Activated CD4-positive, alpha-beta memory T cell treated with anti-CD3 and anti-CD28 coated beads, Interleukin-2, amount 10 ng/mL, durations not matched to agents 7 days and 5 days (primary cell): ENCODE data around the gene WNT2. TPM values are rescaled to one million over a fixed set of nuclear protein-coding genes. Genes with fewer than 3 reads are reported as not detected.
"Not testable (repeated sequence)": the region's sequence is repeated elsewhere in the genome, so short reads cannot be mapped to it uniquely, and the experiment has no call there.

Source experiments
- CTCF ChIA-PET: fragments of 350-600 bp; sonication (Branson Sonifier 250); formaldehyde crosslinking; loops from one replicate; lab custom pipeline; 2021; ENCODE audit warnings: antibody characterized with exemption, inconsistent platforms; lab: Charles Lee
- POLR2A ChIA-PET: fragments of 350-600 bp; sonication (Branson Sonifier 250); formaldehyde crosslinking; loops from one replicate; lab custom pipeline; 2021; ENCODE audit warnings: antibody characterized with exemption; lab: Charles Lee
- DNase-seq: peaks from one replicate; pipeline ENCODE4 v3.0.0-alpha.2; 2020
- H3K27ac Mint-ChIP-seq: one replicate; pipeline ENCODE4 v1.8.0; 2021; ENCODE audit warnings: mild to moderate bottlenecking, mixed read lengths
- H3K27me3 Mint-ChIP-seq: one replicate; pipeline ENCODE4 v1.8.0; 2021; ENCODE audit warnings: mixed read lengths
- H3K36me3 Mint-ChIP-seq: one replicate; pipeline ENCODE4 v1.8.0; 2021; ENCODE audit warnings: low read depth, mixed read lengths
- H3K4me1 Mint-ChIP-seq: one replicate; pipeline ENCODE4 v1.8.0; 2021; ENCODE audit warnings: mixed read lengths
- H3K4me3 Mint-ChIP-seq: one replicate; pipeline ENCODE4 v1.8.0; 2021; ENCODE audit warnings: mild to moderate bottlenecking, mixed read lengths
- H3K9me3 Mint-ChIP-seq: one replicate; pipeline ENCODE4 v1.8.0; 2021; ENCODE audit warnings: mixed read lengths
- total RNA-seq, 2 experiments: library from RNA; stranded (reverse); gene quantifications; one replicate each; pipeline ENCODE4 v1.2.3, GENCODE V29; 2021

The WNT2 gene
- total RNA-seq, 2 experiments from 2014 or later, result not detected

- DNase-seq, result no peak
- Mint-ChIP-seq H3K36me3 (no peaks in the 10 kb centered on the region), H3K27me3 (peaks cover 53% of the 10 kb centered on the region), H3K4me3 (no peak overlapping the region), H3K9me3 (no peaks in the 10 kb centered on the region), H3K4me1 (no peaks in the 10 kb centered on the region), H3K27ac (no peak overlapping the region)
- ChIA-PET CTCF (no interaction called here), POLR2A (no interaction called here)
Observed at GRCh38 chr7:117324960-117325359, 2.1 kb upstream of the WNT2 start.

DNA sequence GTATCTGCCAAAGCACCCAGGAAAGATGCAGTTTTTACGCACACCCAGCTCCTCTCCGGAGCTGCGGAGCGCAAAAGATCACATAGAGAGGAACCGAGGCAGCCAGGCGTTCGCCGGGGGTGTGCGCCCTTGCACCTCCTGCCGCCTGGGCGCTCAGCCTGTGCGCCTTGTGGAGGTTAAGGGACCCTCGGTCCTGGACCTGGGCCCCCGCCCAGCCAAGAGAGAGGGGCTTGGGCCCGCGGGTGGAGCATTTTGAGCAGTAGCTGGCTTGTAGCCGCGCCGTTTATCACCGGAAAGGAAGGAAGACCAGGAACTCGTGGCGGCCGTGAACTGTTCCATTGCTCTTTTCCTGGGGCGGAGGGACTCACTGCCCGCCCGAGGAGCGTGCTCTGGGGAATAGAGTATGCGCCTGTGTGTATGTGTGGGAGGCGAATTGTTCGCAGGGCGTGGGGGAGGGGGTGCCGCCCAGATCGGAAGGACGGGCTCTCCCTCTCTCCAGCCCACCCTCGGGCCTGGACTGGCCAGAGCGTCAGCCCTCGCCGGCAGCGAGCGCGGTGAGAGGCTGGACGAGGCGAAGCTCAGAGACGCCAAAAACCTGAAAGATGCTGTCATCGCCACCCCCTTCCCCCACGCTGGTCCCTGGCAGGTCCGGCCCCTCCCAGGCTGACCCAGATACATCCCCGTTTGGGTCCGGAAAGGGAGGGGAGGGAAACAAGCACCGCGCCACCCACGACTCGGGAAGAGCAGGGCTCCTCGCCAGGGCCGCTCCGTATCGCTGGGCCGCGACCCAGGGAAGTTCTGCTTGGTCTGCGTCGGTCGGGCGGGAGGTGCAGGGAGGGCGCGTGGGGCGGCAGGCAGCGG is 1.2 kb upstream of the WNT2 start:
- no peak for DNase-seq
- H3K27ac Mint-ChIP-seq, result no peak overlapping the region
- peaks cover 56% of the 10 kb centered on the region for H3K27me3 Mint-ChIP-seq
- CTCF ChIA-PET, result no interaction called here
- no peak overlapping the region for H3K4me3 Mint-ChIP-seq
- POLR2A ChIA-PET, result no interaction called here
- H3K9me3 Mint-ChIP-seq, result no peaks in the 10 kb centered on the region
- no peaks in the 10 kb centered on the region for H3K4me1 Mint-ChIP-seq
- no peaks in the 10 kb centered on the region for H3K36me3 Mint-ChIP-seq

DNA sequence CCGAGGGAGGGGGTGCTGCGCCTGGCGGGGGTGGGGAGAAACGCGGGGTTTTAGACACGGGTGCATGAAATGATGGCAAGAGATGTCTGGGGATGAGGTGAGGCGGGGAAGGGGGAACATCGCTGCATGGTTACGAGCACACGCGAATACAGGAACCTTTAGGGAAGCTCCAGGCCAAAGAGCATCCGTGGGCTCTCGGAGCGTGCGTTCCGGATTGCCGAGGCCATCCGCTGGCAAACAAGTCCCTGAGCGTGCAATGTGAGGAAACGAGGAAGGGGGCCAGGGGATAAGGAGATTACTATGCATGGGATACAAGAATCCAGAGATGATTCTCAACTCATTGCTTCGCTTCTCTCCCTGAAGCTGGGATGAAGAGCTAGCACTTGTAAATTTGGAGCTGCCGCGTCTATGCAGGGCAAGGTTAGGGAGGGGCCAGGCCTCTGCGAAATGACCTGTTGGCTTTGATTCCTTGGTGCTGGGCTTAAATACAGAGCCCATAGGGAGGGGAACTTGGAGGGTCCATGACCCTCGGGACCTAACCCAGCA is 520 bp upstream of the WNT2 start:
- Mint-ChIP-seq H3K36me3 (no peaks in the 10 kb centered on the region), H3K4me1 (no peaks in the 10 kb centered on the region), H3K4me3 (no peak overlapping the region), H3K9me3 (no peaks in the 10 kb centered on the region), H3K27ac (no peak overlapping the region), H3K27me3 (peaks cover 56% of the 10 kb centered on the region)
- DNase-seq, result no peak
- ChIA-PET CTCF (no interaction called here), POLR2A (no interaction called here)

GRCh38 chr7:117320523-117320922 is 2.3 kb downstream of the WNT2 start:
- no peaks in the 10 kb centered on the region for H3K9me3 Mint-ChIP-seq
- ChIA-PET CTCF (interaction anchor here (0.7 kb wide), 1 partner anchor 101 kb away, joined by 3 read pairs; no protein-coding TSS in a partner anchor), POLR2A (no interaction called here)
- no peak for DNase-seq
- no peak overlapping the region for H3K27ac Mint-ChIP-seq
- H3K27me3 Mint-ChIP-seq, result peaks cover 54% of the 10 kb centered on the region
- H3K4me3 Mint-ChIP-seq, result no peak overlapping the region
- H3K36me3 Mint-ChIP-seq, result no peaks in the 10 kb centered on the region
- no peaks in the 10 kb centered on the region for H3K4me1 Mint-ChIP-seq

GRCh38 chr7:117319181-117319580 is 3.7 kb downstream of the WNT2 start:
- POLR2A ChIA-PET, result no interaction called here
- Mint-ChIP-seq H3K4me3 (no peak overlapping the region), H3K36me3 (no peaks in the 10 kb centered on the region), H3K9me3 (no peaks in the 10 kb centered on the region), H3K27me3 (peaks cover 42% of the 10 kb centered on the region), H3K4me1 (no peaks in the 10 kb centered on the region), H3K27ac (no peak overlapping the region)
- CTCF ChIA-PET, result interaction anchor here (0.6 kb wide), 1 partner anchor 528 kb away, joined by 3 read pairs; no protein-coding TSS in a partner anchor
- DNase-seq, result no peak

- ChIA-PET CTCF (no interaction called here), POLR2A (no interaction called here)
- Mint-ChIP-seq H3K36me3 (no peaks in the 10 kb centered on the region), H3K4me1 (no peaks in the 10 kb centered on the region), H3K4me3 (no peak overlapping the region), H3K9me3 (no peaks in the 10 kb centered on the region), H3K27me3 (peaks cover 8% of the 10 kb centered on the region), H3K27ac (no peak overlapping the region)
- no peak for DNase-seq
Observed at GRCh38 chr7:117313582-117313981, 9.3 kb downstream of the WNT2 start.

DNA sequence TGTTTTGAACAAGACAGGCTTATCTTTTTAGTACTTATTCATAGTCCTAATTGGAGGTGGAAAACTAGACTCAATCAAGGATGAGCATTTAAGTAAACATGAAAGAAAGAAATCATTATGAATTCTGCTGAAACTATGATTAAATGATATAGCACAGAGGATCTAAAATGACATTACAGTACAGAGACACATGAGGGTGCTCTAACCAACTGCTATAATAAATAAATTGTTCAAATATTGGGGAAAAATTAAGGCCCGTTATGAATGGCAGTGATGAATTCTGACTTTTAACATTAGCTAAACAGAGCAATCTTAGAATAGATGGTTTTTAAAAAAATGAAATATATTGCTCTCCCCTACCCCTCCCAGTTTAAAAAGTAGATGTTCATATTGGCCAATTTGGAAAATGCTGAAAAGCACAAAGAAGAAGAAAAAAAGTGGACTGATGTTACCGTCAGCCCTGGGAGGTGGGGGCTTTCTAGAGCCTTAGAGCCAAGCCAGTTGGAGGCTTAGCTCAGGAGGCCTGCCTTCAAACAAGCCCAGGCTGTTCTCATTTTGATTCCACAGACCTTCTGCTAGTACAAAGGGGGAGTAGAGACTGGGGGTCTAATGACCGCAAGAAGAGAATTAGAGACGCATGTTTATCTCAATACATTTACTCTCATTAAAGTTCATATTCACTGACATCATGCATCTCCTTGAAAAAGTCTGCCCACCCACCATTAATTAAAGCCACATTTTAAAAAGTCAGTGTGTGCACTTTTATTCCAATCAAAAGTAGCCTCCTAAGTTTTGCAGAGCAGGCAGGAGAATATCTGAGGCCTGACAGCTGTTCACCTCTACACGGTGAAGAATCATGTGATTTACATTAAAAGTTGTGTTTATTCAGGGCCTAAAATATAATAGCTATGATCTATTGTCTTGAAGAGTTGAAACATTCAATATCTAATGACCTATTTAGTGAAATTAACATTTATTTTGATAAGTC is 10.0 kb downstream of the WNT2 start:
- H3K9me3 Mint-ChIP-seq, result no peaks in the 10 kb centered on the region

GRCh38 chr7:117308891-117309290 is 14.0 kb downstream of the WNT2 start:
- Mint-ChIP-seq H3K36me3 (no peaks in the 10 kb centered on the region), H3K4me3 (no peak overlapping the region), H3K27me3 (peaks cover 5% of the 10 kb centered on the region), H3K27ac (no peak overlapping the region), H3K4me1 (no peaks in the 10 kb centered on the region), H3K9me3 (no peaks in the 10 kb centered on the region)
- ChIA-PET POLR2A (no interaction called here), CTCF (no interaction called here)
- DNase-seq, result no peak

More for the DNA sequence above, 10.0 kb downstream of the WNT2 start:
- DNase-seq, result no peak
- H3K27me3 Mint-ChIP-seq, result peaks cover 6% of the 10 kb centered on the region
- H3K27ac Mint-ChIP-seq, result no peak overlapping the region
- H3K4me3 Mint-ChIP-seq, result no peak overlapping the region
- ChIA-PET POLR2A (no interaction called here), CTCF (no interaction called here)
- H3K36me3 Mint-ChIP-seq, result no peaks in the 10 kb centered on the region
- H3K4me1 Mint-ChIP-seq, result no peaks in the 10 kb centered on the region

DNA sequence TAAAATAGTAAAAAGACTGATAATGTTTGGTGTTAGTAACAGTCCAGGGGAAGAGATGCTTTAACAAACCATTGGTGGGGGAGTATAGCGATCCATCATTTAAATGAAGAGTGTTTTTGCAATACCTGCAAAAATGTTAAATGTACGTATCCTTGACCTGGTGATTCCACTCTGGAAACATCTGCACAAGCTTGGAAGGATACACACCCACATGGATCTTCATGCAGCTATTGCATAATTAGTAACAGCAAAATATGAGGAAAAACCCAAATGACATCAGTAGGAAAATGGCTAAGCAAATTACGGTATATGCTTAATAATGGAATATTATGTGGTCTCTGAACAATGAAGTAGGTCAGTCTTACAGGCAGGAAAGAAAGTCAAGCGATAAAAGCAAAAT is 20.5 kb downstream of the WNT2 start:
- H3K4me1 Mint-ChIP-seq, result no peaks in the 10 kb centered on the region

DNA sequence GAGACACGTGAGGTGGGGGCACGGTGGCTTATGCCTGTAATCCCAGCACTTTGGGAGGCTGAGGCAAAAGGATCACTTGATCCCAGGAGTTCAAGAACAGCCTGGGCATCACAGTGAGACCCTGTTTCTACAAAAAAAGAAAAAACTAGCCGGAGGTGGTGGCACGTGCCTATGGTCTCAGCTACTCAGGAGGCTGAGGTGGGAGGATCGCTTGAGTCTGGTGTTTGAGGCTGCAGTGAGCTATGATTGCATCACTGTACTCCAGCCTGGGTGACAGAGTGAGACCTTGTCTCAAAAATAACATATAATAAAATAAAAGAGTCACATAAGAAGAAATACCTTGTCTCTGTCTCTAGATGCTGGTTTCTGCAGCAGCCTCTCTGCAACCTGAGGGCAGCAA is 22.4 kb downstream of the WNT2 start:
- H3K36me3 Mint-ChIP-seq, H3K4me3 Mint-ChIP-seq, H3K4me1 Mint-ChIP-seq, H3K27ac Mint-ChIP-seq, H3K27me3 Mint-ChIP-seq, CTCF ChIA-PET, DNase-seq, POLR2A ChIA-PET, H3K9me3 Mint-ChIP-seq: not testable (repeated sequence)

More for the DNA sequence above, 20.5 kb downstream of the WNT2 start:
- Mint-ChIP-seq H3K9me3 (no peaks in the 10 kb centered on the region), H3K36me3 (no peaks in the 10 kb centered on the region), H3K27me3 (no peaks in the 10 kb centered on the region), H3K27ac (no peak overlapping the region), H3K4me3 (no peak overlapping the region)
- DNase-seq, result no peak
- POLR2A ChIA-PET, result no interaction called here
- CTCF ChIA-PET, result no interaction called here

DNA sequence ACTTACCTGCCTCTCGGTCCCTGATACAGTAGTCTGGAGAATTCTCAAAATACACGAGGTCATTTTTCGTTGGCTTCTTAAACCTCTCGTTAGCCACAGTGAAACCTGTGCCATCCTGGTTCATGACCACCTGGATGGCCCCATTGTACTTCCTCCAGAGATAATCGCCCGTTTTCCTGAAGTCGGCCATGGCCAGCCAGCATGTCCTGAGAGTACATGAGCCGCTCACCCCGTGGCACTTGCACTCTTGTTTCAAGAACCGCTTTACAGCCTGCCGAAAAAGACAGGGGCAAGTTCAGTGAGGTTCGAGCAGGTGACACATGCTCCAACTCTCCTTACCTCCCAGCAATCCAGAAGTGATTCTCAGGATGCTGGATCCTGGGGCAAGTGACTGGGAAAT is 25.3 kb downstream of the WNT2 start:
- POLR2A ChIA-PET, result no interaction called here
- Mint-ChIP-seq H3K27me3 (no peaks in the 10 kb centered on the region), H3K4me3 (no peak overlapping the region), H3K36me3 (no peaks in the 10 kb centered on the region), H3K4me1 (no peaks in the 10 kb centered on the region), H3K9me3 (no peaks in the 10 kb centered on the region), H3K27ac (no peak overlapping the region)
- CTCF ChIA-PET, result no interaction called here
- DNase-seq, result no peak

GRCh38 chr7:117296066-117296465 is 26.8 kb downstream of the WNT2 start:
- CTCF ChIA-PET, result no interaction called here
- H3K9me3 Mint-ChIP-seq, result no peaks in the 10 kb centered on the region

GRCh38 chr7:117285826-117286225 is 37.0 kb downstream of the WNT2 start:
- no peaks in the 10 kb centered on the region for H3K9me3 Mint-ChIP-seq
- ChIA-PET CTCF (no interaction called here), POLR2A (no interaction called here)
- no peaks in the 10 kb centered on the region for H3K27me3 Mint-ChIP-seq
- H3K4me3 Mint-ChIP-seq, result no peak overlapping the region
- DNase-seq, result no peak
- no peak overlapping the region for H3K27ac Mint-ChIP-seq
- no peaks in the 10 kb centered on the region for H3K4me1 Mint-ChIP-seq
- no peaks in the 10 kb centered on the region for H3K36me3 Mint-ChIP-seq

More at GRCh38 chr7:117296066-117296465, 26.8 kb downstream of the WNT2 start:
- Mint-ChIP-seq H3K27ac (no peak overlapping the region), H3K4me1 (no peaks in the 10 kb centered on the region), H3K4me3 (no peak overlapping the region), H3K36me3 (no peaks in the 10 kb centered on the region), H3K27me3 (no peaks in the 10 kb centered on the region)
- POLR2A ChIA-PET, result no interaction called here
- no peak for DNase-seq
